GM12892 (cell line): ENCODE data around the gene CELF1.

Source experiments
- POLR2A ChIP-seq: IDR thresholded peaks from 2 replicates; pipeline ENCODE4 v1.6.1; 2011; ENCODE audit warnings: low read depth, low read length, control low read depth
- POLR2AphosphoS5 ChIP-seq: IDR thresholded peaks from 2 replicates; pipeline ENCODE4 v1.6.1; 2011; ENCODE audit warnings: low read depth, low read length, control low read depth
- TAF1 ChIP-seq: IDR thresholded peaks from 2 replicates; pipeline ENCODE4 v1.6.1; 2011; ENCODE audit warnings: low read depth, mild to moderate bottlenecking, control low read depth, low read length, borderline replicate concordance

DNA sequence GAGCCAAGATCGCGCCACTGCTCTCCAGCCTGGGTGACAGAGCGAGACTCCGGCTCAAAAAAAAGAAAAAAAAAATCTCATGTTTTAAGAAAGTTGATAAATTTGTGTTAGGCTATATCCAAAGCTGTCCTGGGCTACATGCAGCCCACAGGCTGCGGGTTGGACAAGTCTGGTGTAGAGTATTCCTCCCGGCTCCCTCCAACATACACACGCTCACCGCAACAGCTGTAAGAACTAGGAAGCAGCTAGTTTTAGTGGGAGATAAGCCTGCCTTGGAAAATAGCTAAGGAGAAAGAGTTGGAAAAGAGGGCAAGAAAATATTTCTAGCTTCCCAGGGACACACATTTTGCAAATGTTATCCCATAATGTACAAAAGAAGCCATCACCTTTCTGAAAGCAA is 46.6 kb downstream of the CELF1 start:
- TF ChIP-seq POLR2AphosphoS5 (no peak), POLR2A (no peak), TAF1 (no peak)
